MG63 (cell line): Measurements from ENCODE around the gene ACOT11. TPM values are rescaled to one million over a fixed set of nuclear protein-coding genes. Genes with fewer than 3 reads are reported as not detected.
"Not testable (repeated sequence)": the region's sequence is repeated elsewhere in the genome, so short reads cannot be mapped to it uniquely, and the experiment has no call there.

ENCODE experiments used
- DNase-seq: peaks from one replicate; pipeline ENCODE4 v3.0.0-alpha.2; 2020
- H3K27me3 ChIP-seq: fragments of 250-450 bp; sonication (Bioruptor Pico); 2 replicates; pipeline ENCODE4 v1.5.1; 2020; ENCODE audit warnings: mild to moderate bottlenecking, moderate library complexity
- H3K36me3 ChIP-seq: fragments of 250-450 bp; sonication (Bioruptor Pico); 2 replicates; pipeline ENCODE4 v1.5.1; 2020; ENCODE audit warnings: mild to moderate bottlenecking, moderate library complexity
- H3K4me3 ChIP-seq: fragments of 250-450 bp; sonication (Bioruptor Pico); 2 replicates; pipeline ENCODE4 v1.5.1; 2020; ENCODE audit warnings: mild to moderate bottlenecking, moderate library complexity
- H3K9me3 ChIP-seq: fragments of 250-450 bp; sonication (Bioruptor Pico); 2 replicates; pipeline ENCODE4 v1.5.1; 2020; ENCODE audit warnings: mild to moderate bottlenecking, moderate library complexity
- total RNA-seq: library from RNA; depleted of rRNA; stranded (reverse); fragments of >200 nt; shearing (Covaris generic); gene quantifications from 2 replicates; pipeline ENCODE4 v1.2.3, GENCODE V29; 2014; ENCODE audit warnings: low replicate concordance

ACOT11 gene
- total RNA-seq, 1 experiment from 2014 or later = 1.4 TPM

- Histone ChIP-seq H3K36me3 (no peaks in the 10 kb centered on the region), H3K27me3 (no peaks in the 10 kb centered on the region), H3K9me3 (no peaks in the 10 kb centered on the region), H3K4me3 (no peak overlapping the region)
- no peak for DNase-seq
Observed at GRCh38 chr1:54520631-54521321, 27.3 kb upstream of the ACOT11 start.

DNA sequence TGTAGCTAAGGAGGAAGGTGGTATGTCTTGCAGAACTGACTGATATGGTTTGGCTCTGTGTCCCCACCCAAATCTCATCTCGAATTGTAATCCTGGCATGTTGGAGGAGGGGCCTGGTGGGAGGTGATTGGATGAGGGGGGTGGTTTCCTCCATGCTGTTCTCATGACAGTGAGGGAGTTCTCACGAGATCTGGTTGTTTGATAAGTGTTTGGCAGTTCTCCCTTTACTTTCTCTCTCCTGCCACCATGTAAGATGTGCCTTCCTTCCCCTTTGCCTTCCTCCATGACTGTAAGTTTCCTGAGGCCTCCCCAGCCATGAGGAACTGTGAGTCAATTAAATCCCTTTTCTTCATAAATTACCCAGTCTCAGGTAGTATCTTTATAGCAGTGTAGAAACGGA, 21.5 kb upstream of the ACOT11 start:
- not testable (repeated sequence) for H3K36me3 ChIP-seq, DNase-seq, H3K4me3 ChIP-seq, H3K9me3 ChIP-seq, H3K27me3 ChIP-seq

DNA sequence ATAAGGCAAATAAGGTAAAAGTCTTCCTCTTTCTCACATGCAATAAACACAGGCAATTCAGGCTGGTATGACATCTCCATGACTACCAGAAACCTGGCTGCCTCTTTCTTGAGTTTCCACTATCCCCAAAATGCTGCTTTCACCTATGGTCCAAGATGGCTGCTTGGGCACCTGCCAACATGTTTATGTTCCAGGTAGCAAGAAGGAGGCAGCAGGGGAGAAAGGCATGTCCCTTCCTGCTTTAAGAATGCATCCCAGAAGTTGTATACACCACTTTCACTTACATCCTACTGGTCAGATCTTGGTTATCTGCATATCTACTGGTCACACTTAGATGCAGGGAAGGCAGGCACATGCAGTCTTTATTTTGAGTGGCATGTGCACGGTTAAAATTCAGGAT, 19.4 kb upstream of the ACOT11 start:
- Histone ChIP-seq H3K9me3 (no peaks in the 10 kb centered on the region), H3K27me3 (no peaks in the 10 kb centered on the region), H3K4me3 (no peak overlapping the region), H3K36me3 (no peaks in the 10 kb centered on the region)
- DNase-seq = no peak

GRCh38 chr1:54532033-54532432, 16.0 kb upstream of the ACOT11 start:
- DNase-seq = no peak
- Histone ChIP-seq H3K9me3 (no peaks in the 10 kb centered on the region), H3K27me3 (no peaks in the 10 kb centered on the region), H3K4me3 (no peak overlapping the region), H3K36me3 (no peaks in the 10 kb centered on the region)

GRCh38 chr1:54536656-54537055, 11.4 kb upstream of the ACOT11 start:
- not testable (repeated sequence) for H3K4me3 ChIP-seq, H3K36me3 ChIP-seq, DNase-seq, H3K9me3 ChIP-seq, H3K27me3 ChIP-seq

DNA sequence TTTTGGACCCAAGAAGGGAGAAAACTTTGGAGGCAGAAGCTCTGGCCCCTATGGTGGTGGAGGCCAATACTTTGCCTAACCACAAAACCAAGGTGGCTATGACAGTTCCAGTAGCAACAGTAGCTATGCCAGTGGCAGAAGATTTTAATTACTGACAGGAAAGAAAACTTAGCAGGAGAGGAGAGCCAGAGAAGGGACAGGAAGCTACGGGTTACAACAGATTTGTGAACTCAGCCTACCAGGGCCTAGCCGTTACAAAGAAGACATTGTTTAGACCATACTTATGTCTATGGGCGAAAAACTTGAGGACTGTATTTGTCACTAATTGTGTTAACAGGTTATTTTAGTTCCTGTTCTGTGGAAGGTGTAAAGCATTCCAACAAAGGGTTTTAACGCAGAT, 10.4 kb upstream of the ACOT11 start:
- no peak for DNase-seq
- Histone ChIP-seq H3K27me3 (no peaks in the 10 kb centered on the region), H3K9me3 (no peaks in the 10 kb centered on the region), H3K36me3 (no peaks in the 10 kb centered on the region), H3K4me3 (no peak overlapping the region)

DNA sequence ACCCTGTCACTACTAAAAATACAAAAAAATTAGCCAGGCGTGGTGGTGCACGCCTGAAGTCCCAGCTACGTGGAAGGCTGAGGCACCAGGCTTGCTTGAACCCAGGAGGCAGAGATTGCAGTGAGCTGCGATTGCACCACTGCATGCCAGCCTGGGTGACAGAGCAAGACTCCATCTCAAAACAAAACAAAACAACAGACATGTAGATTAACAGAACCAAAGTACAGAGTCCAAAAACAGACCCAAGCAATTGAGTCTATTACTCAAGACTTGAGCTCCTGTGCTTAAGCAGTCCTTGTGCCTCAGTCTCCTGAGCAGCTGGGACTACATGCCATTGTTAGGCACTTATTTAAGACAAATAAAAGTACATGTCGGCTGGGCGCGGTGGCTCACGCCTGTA, 9.5 kb upstream of the ACOT11 start:
- no peaks in the 10 kb centered on the region for H3K9me3 ChIP-seq
- DNase-seq = no peak
- H3K36me3 ChIP-seq = no peaks in the 10 kb centered on the region
- no peak overlapping the region for H3K4me3 ChIP-seq
- H3K27me3 ChIP-seq = no peaks in the 10 kb centered on the region

GRCh38 chr1:54540582-54541295, 7.3 kb upstream of the ACOT11 start:
- Histone ChIP-seq H3K4me3 (no peak overlapping the region), H3K36me3 (no peaks in the 10 kb centered on the region), H3K27me3 (no peaks in the 10 kb centered on the region), H3K9me3 (no peaks in the 10 kb centered on the region)
- DNase-seq = no peak

- Histone ChIP-seq H3K9me3 (no peaks in the 10 kb centered on the region), H3K4me3 (peak overlapping the region; percentile 51), H3K27me3 (no peaks in the 10 kb centered on the region), H3K36me3 (no peaks in the 10 kb centered on the region)
- peak; percentile 84 for DNase-seq
Observed at GRCh38 chr1:54542120-54542961, 5.7 kb upstream of the ACOT11 start.

GRCh38 chr1:54542962-54543539, 5.0 kb upstream of the ACOT11 start:
- peak overlapping the region; percentile 51 for H3K4me3 ChIP-seq
- no peaks in the 10 kb centered on the region for H3K9me3 ChIP-seq
- no peaks in the 10 kb centered on the region for H3K36me3 ChIP-seq
- H3K27me3 ChIP-seq = no peaks in the 10 kb centered on the region
- DNase-seq = no peak

DNA sequence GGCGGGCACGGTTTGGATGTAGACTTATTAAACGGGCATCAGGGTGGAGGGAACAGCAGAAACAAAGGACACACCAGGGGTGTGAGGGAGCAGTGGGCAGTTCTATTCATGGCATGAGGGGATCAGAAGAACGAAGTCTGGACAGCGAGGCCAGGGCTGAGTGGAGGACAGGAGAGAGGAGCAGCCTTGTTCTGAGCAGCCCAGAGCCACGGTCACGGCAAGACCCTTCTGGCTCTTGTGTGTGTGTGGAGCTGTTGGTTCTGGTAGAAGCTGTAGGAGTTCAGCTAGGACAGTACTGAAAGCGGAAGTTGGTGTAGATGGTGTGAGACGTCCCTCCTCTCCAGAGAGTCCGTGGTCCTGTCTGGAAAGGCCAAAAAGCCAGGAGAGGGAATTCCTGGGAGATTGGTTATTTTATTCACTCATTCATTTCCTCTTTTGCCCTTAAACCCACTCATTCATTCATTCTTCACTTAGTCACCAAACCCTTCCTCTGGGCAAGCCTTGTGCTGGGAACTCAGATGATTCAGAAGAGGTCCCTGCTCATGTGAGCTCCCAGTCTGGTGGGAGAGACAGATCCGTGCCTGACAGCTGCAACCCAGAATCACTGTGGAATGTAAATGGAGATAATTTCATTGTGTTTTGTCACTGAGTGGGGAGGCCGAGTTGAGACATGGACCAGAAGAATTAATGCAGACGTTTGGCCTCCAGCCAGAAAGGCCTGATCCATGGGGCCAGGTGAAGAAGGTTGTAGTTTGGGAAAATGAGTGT, 4.1 kb upstream of the ACOT11 start:
- Histone ChIP-seq H3K9me3 (no peaks in the 10 kb centered on the region), H3K4me3 (no peak overlapping the region), H3K36me3 (no peaks in the 10 kb centered on the region), H3K27me3 (no peaks in the 10 kb centered on the region)
- no peak for DNase-seq

GRCh38 chr1:54545916-54546635, 2.0 kb upstream of the ACOT11 start:
- no peaks in the 10 kb centered on the region for H3K9me3 ChIP-seq
- no peaks in the 10 kb centered on the region for H3K36me3 ChIP-seq
- H3K4me3 ChIP-seq = no peak overlapping the region
- no peak for DNase-seq
- no peaks in the 10 kb centered on the region for H3K27me3 ChIP-seq

- no peak for DNase-seq
- Histone ChIP-seq H3K9me3 (no peaks in the 10 kb centered on the region), H3K27me3 (no peaks in the 10 kb centered on the region), H3K4me3 (no peak overlapping the region), H3K36me3 (no peaks in the 10 kb centered on the region)
Observed at GRCh38 chr1:54546651-54547401, 1.2 kb upstream of the ACOT11 start.

DNA sequence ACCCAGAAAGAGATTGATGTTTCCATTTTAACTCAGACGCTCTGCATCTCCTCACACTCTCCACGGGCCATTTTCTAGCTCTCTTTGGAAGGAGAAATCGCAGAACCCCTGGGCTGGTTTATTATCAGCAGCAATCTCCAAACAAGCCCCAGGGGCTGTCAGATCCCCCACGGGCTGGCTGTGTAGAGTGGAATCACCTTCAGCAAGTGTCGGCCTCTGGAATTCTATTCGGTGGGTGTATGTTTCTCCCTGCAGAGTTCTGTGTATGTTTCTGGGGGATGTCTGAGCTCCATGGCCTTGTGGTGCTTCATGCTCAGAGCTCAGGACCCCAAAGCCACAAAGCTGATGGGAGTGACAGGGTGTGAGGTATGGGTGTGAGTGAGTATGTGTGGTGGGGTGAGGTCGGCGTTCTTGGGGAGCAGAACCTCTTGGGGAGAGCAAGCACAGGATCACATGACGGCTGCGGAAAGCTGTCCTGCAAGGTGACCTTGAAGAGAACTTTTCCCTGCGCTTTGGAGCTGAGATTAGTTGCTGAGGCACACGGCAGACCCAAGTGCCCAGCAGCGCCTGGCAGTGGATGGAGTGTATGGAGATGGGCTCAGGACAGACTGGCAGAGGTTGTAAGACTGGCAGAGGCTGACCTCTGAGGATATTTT, 489 bp downstream of the ACOT11 start:
- no peaks in the 10 kb centered on the region for H3K36me3 ChIP-seq
- H3K9me3 ChIP-seq = no peaks in the 10 kb centered on the region
- H3K4me3 ChIP-seq = no peak overlapping the region
- no peak for DNase-seq
- H3K27me3 ChIP-seq = no peaks in the 10 kb centered on the region
